K562 (cell line): ENCODE measurements around the gene PDZRN4. TPM values are rescaled to one million over a fixed set of nuclear protein-coding genes. Genes with fewer than 3 reads are reported as not detected.

Source experiments
- ATAC-seq: fragments of 200-7000 bp; cut with Tn5 transposase; 3 replicates; pipeline ENCODE4 v1.9.1; 2020; ENCODE audit warnings: moderate library complexity
- BruUV-seq: library from RNA; stranded (reverse); fragments of 400-500 nt; replicated peaks from 2 replicates; lab custom pipeline; 2021; lab: Mats Ljungman, UMichigan
- CTCF ChIA-PET: fragments of 300-600 bp; formaldehyde crosslinking; extraction: SDS; loops from one replicate; lab custom pipeline; 2021; ENCODE audit warnings: low intra/inter-chr PET ratio; lab: Yijun Ruan, JAX
- POLR2A ChIA-PET: fragments of 300-600, 350-650 bp; sonication (Branson Sonifier 250); formaldehyde crosslinking; extraction: SDS; loops from one replicate; lab custom pipeline; 2021; ENCODE audit warnings: antibody characterized with exemption, inconsistent platforms; lab: Yijun Ruan, JAX
- DNase-seq, 4 experiments: peaks; one replicate each; pipeline versions ENCODE4 v3.0.0 to v3.0.0-alpha.2; 2011 to 2018; ENCODE audit warnings: low spot score in 3 of 4, mixed read lengths in 3 of 4; ENCODE audit errors: extremely low read depth in 1 of 4
- FAIRE-seq: peaks from 2 replicates; lab custom pipeline; 2011; peaks lifted over from hg19 to GRCh38; lab: Jason Lieb, UNC
- H2AFZ ChIP-seq: 2 replicates; pipeline ENCODE4 v1.6.0; 2011; ENCODE audit warnings: low read depth, low read length, control low read depth, inconsistent platforms
- H3K27ac ChIP-seq: fragments of 200-600 bp; 3 replicates; pipeline ENCODE4 v1.8.0; 2011; ENCODE audit warnings: low read depth, mild to moderate bottlenecking, control low read depth, inconsistent platforms, low read length, moderate library complexity, mixed read lengths; ENCODE audit errors: extremely low read depth
- H3K27me3 ChIP-seq, 2 experiments: fragments of 300-600 bp in 1 of 2; 2 replicates in 1 of 2; 3 replicates in 1 of 2; pipeline versions ENCODE4 v1.6.0 to v1.8.0; 2011; ENCODE audit warnings: inconsistent platforms in 2 of 2, low read length in 2 of 2, mild to moderate bottlenecking in 1 of 2, mixed read lengths in 1 of 2, moderate library complexity in 1 of 2; ENCODE audit not compliant: control insufficient read depth in 2 of 2, insufficient read depth in 2 of 2
- H3K36me3 ChIP-seq: fragments of 300-600 bp; 3 replicates; pipeline ENCODE4 v1.8.0; 2011; ENCODE audit warnings: mild to moderate bottlenecking, low read length, inconsistent platforms; ENCODE audit not compliant: control insufficient read depth, insufficient read depth
- H3K4me1 ChIP-seq, 2 experiments: fragments of 200-600 bp in 1 of 2; replicated peaks in 1 of 2; 2 replicates in 1 of 2; 3 replicates in 1 of 2; pipeline versions ENCODE4 v1.5.1 to v1.8.0; 2011; ENCODE audit warnings: inconsistent platforms in 2 of 2, low read length in 2 of 2, mild to moderate bottlenecking in 1 of 2, mixed read lengths in 1 of 2, moderate library complexity in 1 of 2; ENCODE audit not compliant: control insufficient read depth in 2 of 2, insufficient read depth in 2 of 2
- H3K4me2 ChIP-seq: 2 replicates; pipeline ENCODE4 v1.6.1; 2011; ENCODE audit warnings: low read length, control low read depth, inconsistent platforms, mixed read lengths; ENCODE audit not compliant: insufficient read depth
- H3K4me3 ChIP-seq: fragments of 200-600 bp; sonication (generic), shearing (Covaris generic); 2 replicates; pipeline ENCODE4 v1.5.1; 2016; ENCODE audit warnings: control low read depth, inconsistent platforms
- H3K79me2 ChIP-seq: fragments of 200-600 bp; 3 replicates; pipeline ENCODE4 v1.8.0; 2011; ENCODE audit warnings: low read length, inconsistent platforms; ENCODE audit not compliant: control insufficient read depth, insufficient read depth
- H3K9ac ChIP-seq, 2 experiments: 2 replicates each; pipeline versions ENCODE4 v1.6.0 to v1.6.1; 2011; ENCODE audit warnings: low read depth in 2 of 2, low read length in 2 of 2, control low read depth in 1 of 2, inconsistent platforms in 1 of 2, mild to moderate bottlenecking in 1 of 2, mixed read lengths in 1 of 2; ENCODE audit not compliant: insufficient read depth in 1 of 2
- H3K9me1 ChIP-seq: one replicate; pipeline ENCODE4 v1.6.0; 2011; ENCODE audit warnings: inconsistent platforms, mild to moderate bottlenecking, low read length, moderate library complexity; ENCODE audit not compliant: control insufficient read depth, insufficient read depth
- H3K9me3 ChIP-seq: replicated peaks from 2 replicates; pipeline ENCODE4 v1.5.1; 2011; ENCODE audit warnings: low read depth, low read length, inconsistent platforms; ENCODE audit not compliant: control insufficient read depth, insufficient read depth
- H4K20me1 ChIP-seq: replicated peaks from 2 replicates; pipeline ENCODE4 v1.6.1; 2011; ENCODE audit warnings: low read length, inconsistent platforms, mixed read lengths; ENCODE audit not compliant: control insufficient read depth, insufficient read depth
- CLOCK ChIP-seq: fragments of 250-450 bp; sonication (Bioruptor Pico); IDR thresholded peaks from 2 replicates; pipeline ENCODE4 v1.4.0; 2020; ENCODE audit warnings: mild to moderate bottlenecking, moderate library complexity, borderline replicate concordance
- EP300 ChIP-seq: IDR thresholded peaks from 2 replicates; pipeline ENCODE4 v1.6.1; 2012; ENCODE audit warnings: low read length, improper control_type of control experiment
- WGBS: fragments of 100-300 bp; shearing (Covaris generic); methylation state at CpG from one replicate; pipeline ENCODE4 v1.1.6; 2016; ENCODE audit warnings: low coverage, mixed read lengths; ENCODE audit not compliant: insufficient coverage; ENCODE audit errors: missing lambda C conversion rate; 5-methylcytosine and 5-hydroxymethylcytosine counted together
- in situ Hi-C: fragments of 300-500 bp; cut with MboI; formaldehyde crosslinking; loops from 4 replicates; pipeline ENCODE4 v1.15.0; 2018; ENCODE audit warnings: inconsistent platforms, mixed read lengths
- intact Hi-C: fragments of 100-400 bp; cut with micrococcal nuclease; formaldehyde crosslinking; loops from 2 replicates; pipeline ENCODE4 v1.14.2; 2022
- polyA plus RNA-seq, 8 experiments: library from polyadenylated mRNA; depleted of rRNA in 4 of 8; stranded (reverse) in 5 of 8; unstranded in 3 of 8; fragments of >200 nt; fragmentation: Nextera tagmentation in 2 of 8; fragmentation: Illumina TruSeq in 1 of 8; extraction: Ambion mirVana in 2 of 8; extraction: Trizol in 1 of 8; gene quantifications; 2 replicates each; pipeline versions ENCODE4 v1.2.1 to v1.2.3, GENCODE V29; 2011 to 2014; ENCODE audit warnings: inconsistent platforms in 1 of 8, missing spikeins in 1 of 8
- total RNA-seq, 7 experiments: library from RNA; depleted of rRNA in 6 of 7; stranded (reverse); fragments of >200 nt in 6 of 7; fragmentation: Illumina TruSeq in 2 of 7; extraction: Trizol in 2 of 7; gene quantifications; 2 replicates each; pipeline versions ENCODE4 v1.2.1 to v1.2.3, GENCODE V29; 2011 to 2021; ENCODE audit warnings: low replicate concordance in 1 of 7

Gene PDZRN4
- total and polyA plus RNA-seq, 9 of the 15 experiments (the other 6 are each of a cell fraction or from before 2014, with no cell fraction given) = not detected

GRCh38 chr12:41474001-41474400, 285.9 kb downstream of the PDZRN4 start:
- FAIRE-seq (no peak), DNase-seq (no peak), ATAC-seq (no peak)
- H3K9me3 ChIP-seq = no peaks in the 10 kb centered on the region
- H2AFZ ChIP-seq = no peak overlapping the region
- no peaks in the 10 kb centered on the region for H3K4me1 ChIP-seq
- H3K9me1 ChIP-seq = no peaks in the 10 kb centered on the region
- no peak overlapping the region for H3K27ac ChIP-seq
- no peak for TF ChIP-seq EP300
- TF ChIP-seq CLOCK (CRISPR knock-in tag) = no peak
- H3K79me2 ChIP-seq = no peaks in the 10 kb centered on the region
- POLR2A ChIA-PET = no interaction called here
- H4K20me1 ChIP-seq = no peaks in the 10 kb centered on the region
- intact Hi-C loops (no loop called here), in situ Hi-C loops (no loop called here)
- H3K4me2 ChIP-seq = no peak overlapping the region
- no peak overlapping the region for H3K9ac ChIP-seq
- no peak overlapping the region for H3K4me3 ChIP-seq
- WGBS = 0% methylated on average over 1 of the region's 1 CpG
- H3K27me3 ChIP-seq = no peaks in the 10 kb centered on the region
- CTCF ChIA-PET = no interaction called here
- no TSS peak for BruUV-seq
- H3K36me3 ChIP-seq = no peaks in the 10 kb centered on the region
